GM12878 (cell line): ENCODE data around the gene HSPA1B. TPM values are rescaled to one million over a fixed set of nuclear protein-coding genes. Genes with fewer than 3 reads are reported as not detected.

Source experiments
- ATAC-seq: fragments of 200-7000 bp; cut with Tn5 transposase; 3 replicates; pipeline ENCODE4 v1.9.1; 2020; ENCODE audit warnings: mild to moderate bottlenecking, moderate library complexity
- BruUV-seq: library from RNA; stranded (reverse); fragments of 400-500 nt; replicated peaks from 2 replicates; lab custom pipeline; 2021; lab: Mats Ljungman, UMichigan
- CTCF ChIA-PET: fragments of 300-600 bp; sonication (Branson Sonifier 250); formaldehyde crosslinking; extraction: SDS; loops from one replicate; lab custom pipeline; 2021; ENCODE audit warnings: inconsistent platforms; lab: Yijun Ruan, JAX
- POLR2A ChIA-PET: fragments of 350-600 bp; formaldehyde crosslinking; extraction: SDS; loops from one replicate; lab custom pipeline; 2021; ENCODE audit warnings: inconsistent platforms; lab: Charles Lee
- RAD21 ChIA-PET: fragments of 300-600 bp; sonication (Branson Sonifier 250); formaldehyde crosslinking; loops from one replicate; lab custom pipeline; 2023; ENCODE audit warnings: antibody characterized with exemption; ENCODE audit not compliant: unreplicated experiment; lab: Charles Lee
- SMC1A ChIA-PET: fragments of 300-600 bp; sonication (Branson Sonifier 250); formaldehyde crosslinking; loops from one replicate; lab custom pipeline; 2023; ENCODE audit not compliant: unreplicated experiment, uncharacterized antibody; lab: Charles Lee
- DNase-seq: peaks from one replicate; pipeline ENCODE4 v3.0.0-alpha.2; 2011; ENCODE audit warnings: low read depth, low spot score
- FAIRE-seq: peaks from 3 replicates; lab custom pipeline; 2011; peaks lifted over from hg19 to GRCh38; lab: Jason Lieb, UNC
- H2AFZ ChIP-seq: 2 replicates; pipeline ENCODE4 v1.6.0; 2011; ENCODE audit warnings: low read depth, low read length, control low read depth; ENCODE audit not compliant: control insufficient read depth
- H3K27ac ChIP-seq: 2 replicates; pipeline ENCODE4 v1.5.1; 2011; ENCODE audit warnings: control low read depth; ENCODE audit not compliant: control insufficient read depth, insufficient read depth
- H3K27me3 ChIP-seq, 2 experiments: replicated peaks in 1 of 2; 2 replicates each; pipeline versions ENCODE4 v1.6.0 to v1.6.1; 2011; ENCODE audit warnings: low read length in 1 of 2; ENCODE audit not compliant: control insufficient read depth in 2 of 2, insufficient read depth in 2 of 2
- H3K36me3 ChIP-seq, 2 experiments: 2 replicates each; pipeline ENCODE4 v1.5.1; 2011; ENCODE audit warnings: low read length in 1 of 2; ENCODE audit not compliant: control insufficient read depth in 2 of 2, insufficient read depth in 2 of 2
- H3K4me1 ChIP-seq: 2 replicates; pipeline ENCODE4 v1.6.1; 2011; ENCODE audit warnings: mild to moderate bottlenecking, low read length, moderate library complexity, mixed read lengths; ENCODE audit not compliant: control insufficient read depth, insufficient read depth
- H3K4me2 ChIP-seq: 2 replicates; pipeline ENCODE4 v1.6.0; 2011; ENCODE audit warnings: control low read depth; ENCODE audit not compliant: control insufficient read depth, insufficient read depth
- H3K4me3 ChIP-seq: fragments of 200-600 bp; sonication (generic); 2 replicates; pipeline ENCODE4 v1.5.1; 2016
- H3K79me2 ChIP-seq: 2 replicates; pipeline ENCODE4 v1.6.0; 2011; ENCODE audit warnings: low read length; ENCODE audit not compliant: control insufficient read depth, insufficient read depth
- H3K9ac ChIP-seq: 2 replicates; pipeline ENCODE4 v1.8.0; 2011; ENCODE audit warnings: low read length, control low read depth, mixed read lengths; ENCODE audit not compliant: control insufficient read depth, insufficient read depth
- H3K9me3 ChIP-seq: replicated peaks from 3 replicates; pipeline ENCODE4 v1.5.1; 2011; ENCODE audit warnings: mild to moderate bottlenecking, low read length; ENCODE audit not compliant: control insufficient read depth, insufficient read depth
- H4K20me1 ChIP-seq: 2 replicates; pipeline ENCODE4 v1.6.0; 2011; ENCODE audit not compliant: control insufficient read depth, insufficient read depth
- ATF7 ChIP-seq: fragments of 450-650 bp; IDR thresholded peaks from 2 replicates; pipeline ENCODE4 v1.6.1; 2016; ENCODE audit warnings: low read depth, mild to moderate bottlenecking
- IKZF1 ChIP-seq: fragments of 450-650 bp; conservative IDR thresholded peaks from 2 replicates; pipeline ENCODE4 v1.6.1; 2017; ENCODE audit warnings: antibody characterized with exemption, mild to moderate bottlenecking
- IRF4 ChIP-seq: IDR thresholded peaks from 2 replicates; pipeline ENCODE4 v1.6.1; 2011; ENCODE audit warnings: low read depth, low read length
- PAX8 ChIP-seq: fragments of 450-650 bp; IDR thresholded peaks from 2 replicates; pipeline ENCODE4 v1.6.1; 2017; ENCODE audit warnings: mild to moderate bottlenecking, moderate library complexity
- SIN3A ChIP-seq: IDR thresholded peaks from 2 replicates; pipeline ENCODE4 v1.6.1; 2012; ENCODE audit warnings: low read depth, low read length, improper control_type of control experiment
- SIX5 ChIP-seq: IDR thresholded peaks from 2 replicates; pipeline ENCODE4 v1.6.1; 2011; ENCODE audit warnings: mild to moderate bottlenecking, low read depth, low read length, moderate library complexity; ENCODE audit not compliant: severe bottlenecking
- SUPT20H ChIP-seq: IDR thresholded peaks from 2 replicates; pipeline ENCODE4 v1.6.1; 2011; ENCODE audit warnings: low read depth, mild to moderate bottlenecking, low read length, moderate library complexity, borderline replicate concordance; ENCODE audit not compliant: control insufficient read depth
- TCF3 ChIP-seq: IDR thresholded peaks from 2 replicates; pipeline ENCODE4 v1.6.1; 2012; ENCODE audit warnings: low read depth, mild to moderate bottlenecking, low read length, borderline replicate concordance; ENCODE audit not compliant: insufficient read depth
- WGBS: methylation state at CpG from one replicate; pipeline ENCODE4 v1.1.6; 2016; ENCODE audit warnings: low lambda C conversion rate; ENCODE audit not compliant: insufficient replicate concordance, insufficient coverage; ENCODE audit errors: missing lambda C conversion rate; 5-methylcytosine and 5-hydroxymethylcytosine counted together
- in situ Hi-C: fragments of 300-500 bp; cut with MboI; formaldehyde crosslinking; loops from 9 replicates; pipeline ENCODE4 v1.14.3; 2018; ENCODE audit warnings: mixed read lengths
- intact Hi-C: fragments of 100-400 bp; cut with micrococcal nuclease; formaldehyde crosslinking; loops from one replicate; pipeline ENCODE4 v1.14.2; 2022; ENCODE audit not compliant: unreplicated experiment
- polyA plus RNA-seq, 11 experiments: library from polyadenylated mRNA; depleted of rRNA in 4 of 11; unstranded in 6 of 11; stranded (reverse) in 5 of 11; fragments of >200 nt; fragmentation: Nextera tagmentation in 4 of 11; fragmentation: Illumina TruSeq in 1 of 11; extraction: Ambion mirVana in 4 of 11; extraction: Trizol in 1 of 11; gene quantifications; 1 replicate in 1 of 11; 2 replicates in 10 of 11; pipeline versions ENCODE4 v1.2.1 to v1.2.3, GENCODE V29; 2011 to 2016; ENCODE audit warnings: inconsistent platforms in 2 of 11, missing spikeins in 2 of 11, low read depth in 1 of 11
- total RNA-seq, 4 experiments: library from RNA; depleted of rRNA in 3 of 4; stranded (reverse); fragments of >200 nt in 3 of 4; fragmentation: Illumina TruSeq in 1 of 4; extraction: Trizol in 1 of 4; gene quantifications; 2 replicates each; pipeline versions ENCODE4 v1.2.1 to v1.2.3, GENCODE V29; 2013 to 2021
- TF ChIP-seq, protein P1 (sequence below): IDR thresholded peaks from 2 replicates; pipeline ENCODE4 v1.6.1; 2012; ENCODE audit warnings: mild to moderate bottlenecking, low read depth, low read length
- TF ChIP-seq, protein P2 (sequence below): fragments of 450-650 bp; IDR thresholded peaks from 2 replicates; pipeline ENCODE4 v1.6.1; 2017; ENCODE audit warnings: borderline replicate concordance
- TF ChIP-seq, protein P3 (sequence below): fragments of 450-650 bp; IDR thresholded peaks from 2 replicates; pipeline ENCODE4 v1.6.1; 2014; ENCODE audit warnings: mild to moderate bottlenecking
- TF ChIP-seq, protein P4 (sequence below): fragments of 450-650 bp; IDR thresholded peaks from 2 replicates; pipeline ENCODE4 v1.6.1; 2017; ENCODE audit warnings: antibody characterized with exemption, mild to moderate bottlenecking, moderate library complexity

HSPA1B gene
- total and polyA plus RNA-seq, 10 of the 15 experiments (the other 5 are each of a cell fraction or from before 2014, with no cell fraction given), result 0.11 to 40.5 (median 12.8) TPM

DNA sequence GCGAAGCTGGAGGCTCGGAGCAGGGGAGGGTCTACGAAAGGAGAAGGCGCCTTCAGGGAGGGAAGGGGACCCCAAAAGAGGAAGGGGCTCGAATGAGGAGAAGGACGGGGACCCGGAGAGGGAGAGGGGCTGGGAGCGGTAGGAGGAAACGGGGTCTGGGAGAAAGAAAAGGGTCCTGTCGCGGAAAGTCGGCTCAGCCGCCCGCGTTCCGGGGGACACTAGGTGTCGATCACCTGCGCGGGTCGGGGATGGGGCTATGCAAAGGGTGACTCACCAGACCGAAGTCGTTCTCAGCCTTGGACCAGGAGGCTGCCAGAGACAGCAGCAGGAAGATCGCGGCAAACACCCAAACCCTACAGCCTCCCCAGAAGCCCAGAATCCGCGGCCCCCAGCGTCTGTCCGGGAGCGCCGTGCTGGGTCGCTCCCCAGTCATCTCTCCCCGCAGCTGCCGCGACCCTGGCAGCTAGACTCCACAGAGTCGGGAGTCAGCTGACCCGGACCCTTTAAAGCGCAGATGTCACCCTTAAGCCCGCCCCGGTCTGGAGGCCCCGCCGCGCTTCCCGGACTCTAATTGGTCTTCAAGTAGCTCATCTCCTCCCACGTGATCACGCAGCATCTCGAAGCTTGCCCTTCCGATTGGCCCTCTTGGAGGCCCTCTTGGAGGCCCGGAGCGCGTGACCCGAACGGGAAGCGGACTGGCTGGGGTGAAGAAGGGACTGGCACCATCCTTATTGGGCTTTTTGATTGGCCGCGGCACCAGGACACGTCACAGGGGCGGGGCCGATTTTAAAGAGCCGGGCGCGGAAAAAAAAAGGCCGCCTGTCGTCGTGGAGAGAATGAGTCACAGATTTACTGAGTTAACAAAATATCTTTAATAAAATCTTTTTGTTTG lies 35.1 kb downstream of the HSPA1B start, which contains the start of gene NEU1:
TSS of gene NEU1 (minus strand) at position 478 of the 892 bp plus-strand sequence. CDS start at position 433, 45 bp downstream.
- in situ Hi-C loops, result no loop called here
- H3K27ac ChIP-seq, result peak within 1 kb of the TSS; percentile 63
- H2AFZ ChIP-seq, result peak within 1 kb of the TSS; percentile 98
- H3K4me3 ChIP-seq, result peak within 1 kb of the TSS; percentile 94
- SMC1A ChIA-PET, result interaction anchor here (0.6 to 2.9 kb wide), 15 partner anchors 9 to 313 kb away, joined by 3 to 24 read pairs (median 4); partner anchors contain the start of gene VARS1
- H3K9me3 ChIP-seq, result no peaks in the 10 kb centered on the region
- H3K36me3 ChIP-seq, result peaks cover 0 to 3% of the 10 kb centered on the region in 2 experiments; a peak in 1 of 4 replicates
- BruUV-seq, result no TSS peak
- CTCF ChIA-PET, result interaction anchor here (0.6 to 2.3 kb wide), 10 partner anchors 18 to 93 kb away, joined by 3 to 17 read pairs (median 4); partner anchors contain the start of gene LSM2
- H4K20me1 ChIP-seq, result no peaks in the 10 kb centered on the region
- RAD21 ChIA-PET, result interaction anchor here (0.6 to 1.7 kb wide), 27 partner anchors 23 to 323 kb away, joined by 3 to 10 read pairs (median 4); partner anchors contain the start of genes ABHD16A, C6orf47, DXO and HSPA1B
- WGBS, result 2% methylated on average over 64 of the region's 64 CpGs
- POLR2A ChIA-PET, result interaction anchor here (0.6 to 2.5 kb wide), 18 partner anchors 13 to 282 kb away, joined by 3 to 22 read pairs (median 4); partner anchors contain the start of genes ATF6B, HSPA1B, MSH5 and ZBTB12
- peak within 1 kb of the TSS; percentile 73 for H3K9ac ChIP-seq
- intact Hi-C loops, result loop anchor here (1.0 to 2.0 kb wide), 3 partner anchors 28 to 182 kb away; no protein-coding TSS in a partner anchor
- peak; percentile 98 for ATAC-seq
- H3K4me1 ChIP-seq, result peaks cover 11% of the 10 kb centered on the region
- H3K4me2 ChIP-seq, result peak within 1 kb of the TSS; percentile 99
- H3K27me3 ChIP-seq, result no peaks in the 10 kb centered on the region
- H3K79me2 ChIP-seq, result no peaks in the 10 kb centered on the region; the same call in 1 of the 2 replicates
- FAIRE-seq, result peak; percentile 100
- peak; percentile 97 for DNase-seq
- TF ChIP-seq TCF3 (peak; percentile 81), SUPT20H (no peak), IRF4 (no peak), PAX8 (no peak), ATF7 (peak; percentile 88), SIN3A (peak; percentile 95), SIX5 (no peak), IKZF1 (peak; percentile 76)
- TF ChIP-seq, protein P1, sequence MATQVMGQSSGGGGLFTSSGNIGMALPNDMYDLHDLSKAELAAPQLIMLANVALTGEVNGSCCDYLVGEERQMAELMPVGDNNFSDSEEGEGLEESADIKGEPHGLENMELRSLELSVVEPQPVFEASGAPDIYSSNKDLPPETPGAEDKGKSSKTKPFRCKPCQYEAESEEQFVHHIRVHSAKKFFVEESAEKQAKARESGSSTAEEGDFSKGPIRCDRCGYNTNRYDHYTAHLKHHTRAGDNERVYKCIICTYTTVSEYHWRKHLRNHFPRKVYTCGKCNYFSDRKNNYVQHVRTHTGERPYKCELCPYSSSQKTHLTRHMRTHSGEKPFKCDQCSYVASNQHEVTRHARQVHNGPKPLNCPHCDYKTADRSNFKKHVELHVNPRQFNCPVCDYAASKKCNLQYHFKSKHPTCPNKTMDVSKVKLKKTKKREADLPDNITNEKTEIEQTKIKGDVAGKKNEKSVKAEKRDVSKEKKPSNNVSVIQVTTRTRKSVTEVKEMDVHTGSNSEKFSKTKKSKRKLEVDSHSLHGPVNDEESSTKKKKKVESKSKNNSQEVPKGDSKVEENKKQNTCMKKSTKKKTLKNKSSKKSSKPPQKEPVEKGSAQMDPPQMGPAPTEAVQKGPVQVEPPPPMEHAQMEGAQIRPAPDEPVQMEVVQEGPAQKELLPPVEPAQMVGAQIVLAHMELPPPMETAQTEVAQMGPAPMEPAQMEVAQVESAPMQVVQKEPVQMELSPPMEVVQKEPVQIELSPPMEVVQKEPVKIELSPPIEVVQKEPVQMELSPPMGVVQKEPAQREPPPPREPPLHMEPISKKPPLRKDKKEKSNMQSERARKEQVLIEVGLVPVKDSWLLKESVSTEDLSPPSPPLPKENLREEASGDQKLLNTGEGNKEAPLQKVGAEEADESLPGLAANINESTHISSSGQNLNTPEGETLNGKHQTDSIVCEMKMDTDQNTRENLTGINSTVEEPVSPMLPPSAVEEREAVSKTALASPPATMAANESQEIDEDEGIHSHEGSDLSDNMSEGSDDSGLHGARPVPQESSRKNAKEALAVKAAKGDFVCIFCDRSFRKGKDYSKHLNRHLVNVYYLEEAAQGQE, result no peak; the same call in 1 of the 2 replicates
- TF ChIP-seq, protein P2, sequence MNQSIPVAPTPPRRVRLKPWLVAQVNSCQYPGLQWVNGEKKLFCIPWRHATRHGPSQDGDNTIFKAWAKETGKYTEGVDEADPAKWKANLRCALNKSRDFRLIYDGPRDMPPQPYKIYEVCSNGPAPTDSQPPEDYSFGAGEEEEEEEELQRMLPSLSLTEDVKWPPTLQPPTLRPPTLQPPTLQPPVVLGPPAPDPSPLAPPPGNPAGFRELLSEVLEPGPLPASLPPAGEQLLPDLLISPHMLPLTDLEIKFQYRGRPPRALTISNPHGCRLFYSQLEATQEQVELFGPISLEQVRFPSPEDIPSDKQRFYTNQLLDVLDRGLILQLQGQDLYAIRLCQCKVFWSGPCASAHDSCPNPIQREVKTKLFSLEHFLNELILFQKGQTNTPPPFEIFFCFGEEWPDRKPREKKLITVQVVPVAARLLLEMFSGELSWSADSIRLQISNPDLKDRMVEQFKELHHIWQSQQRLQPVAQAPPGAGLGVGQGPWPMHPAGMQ, result no peak
- TF ChIP-seq, protein P3, sequence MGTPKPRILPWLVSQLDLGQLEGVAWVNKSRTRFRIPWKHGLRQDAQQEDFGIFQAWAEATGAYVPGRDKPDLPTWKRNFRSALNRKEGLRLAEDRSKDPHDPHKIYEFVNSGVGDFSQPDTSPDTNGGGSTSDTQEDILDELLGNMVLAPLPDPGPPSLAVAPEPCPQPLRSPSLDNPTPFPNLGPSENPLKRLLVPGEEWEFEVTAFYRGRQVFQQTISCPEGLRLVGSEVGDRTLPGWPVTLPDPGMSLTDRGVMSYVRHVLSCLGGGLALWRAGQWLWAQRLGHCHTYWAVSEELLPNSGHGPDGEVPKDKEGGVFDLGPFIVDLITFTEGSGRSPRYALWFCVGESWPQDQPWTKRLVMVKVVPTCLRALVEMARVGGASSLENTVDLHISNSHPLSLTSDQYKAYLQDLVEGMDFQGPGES, result peak; percentile 78
- TF ChIP-seq, protein P4, sequence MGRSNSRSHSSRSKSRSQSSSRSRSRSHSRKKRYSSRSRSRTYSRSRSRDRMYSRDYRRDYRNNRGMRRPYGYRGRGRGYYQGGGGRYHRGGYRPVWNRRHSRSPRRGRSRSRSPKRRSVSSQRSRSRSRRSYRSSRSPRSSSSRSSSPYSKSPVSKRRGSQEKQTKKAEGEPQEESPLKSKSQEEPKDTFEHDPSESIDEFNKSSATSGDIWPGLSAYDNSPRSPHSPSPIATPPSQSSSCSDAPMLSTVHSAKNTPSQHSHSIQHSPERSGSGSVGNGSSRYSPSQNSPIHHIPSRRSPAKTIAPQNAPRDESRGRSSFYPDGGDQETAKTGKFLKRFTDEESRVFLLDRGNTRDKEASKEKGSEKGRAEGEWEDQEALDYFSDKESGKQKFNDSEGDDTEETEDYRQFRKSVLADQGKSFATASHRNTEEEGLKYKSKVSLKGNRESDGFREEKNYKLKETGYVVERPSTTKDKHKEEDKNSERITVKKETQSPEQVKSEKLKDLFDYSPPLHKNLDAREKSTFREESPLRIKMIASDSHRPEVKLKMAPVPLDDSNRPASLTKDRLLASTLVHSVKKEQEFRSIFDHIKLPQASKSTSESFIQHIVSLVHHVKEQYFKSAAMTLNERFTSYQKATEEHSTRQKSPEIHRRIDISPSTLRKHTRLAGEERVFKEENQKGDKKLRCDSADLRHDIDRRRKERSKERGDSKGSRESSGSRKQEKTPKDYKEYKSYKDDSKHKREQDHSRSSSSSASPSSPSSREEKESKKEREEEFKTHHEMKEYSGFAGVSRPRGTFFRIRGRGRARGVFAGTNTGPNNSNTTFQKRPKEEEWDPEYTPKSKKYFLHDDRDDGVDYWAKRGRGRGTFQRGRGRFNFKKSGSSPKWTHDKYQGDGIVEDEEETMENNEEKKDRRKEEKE, result no peak
